HEK293T (cell line): ENCODE data around the gene WWC2.

Experiments
- CTBP1 ChIP-seq: fragments of 450-650 bp; IDR thresholded peaks from 2 replicates; pipeline ENCODE4 v1.6.1; 2016; ENCODE audit warnings: borderline replicate concordance
- ELF4 ChIP-seq: fragments of 450-650 bp; IDR thresholded peaks from 2 replicates; pipeline ENCODE4 v1.6.1; 2017; ENCODE audit warnings: antibody characterized with exemption
- TF ChIP-seq, protein P1 (sequence below): fragments of 450-650 bp; IDR thresholded peaks from 2 replicates; pipeline ENCODE4 v1.6.1; 2016

GRCh38 chr4:183240581-183241321, 141.7 kb downstream of the WWC2 start:
- TF ChIP-seq CTBP1, result no peak
- no peak for TF ChIP-seq ELF4
- TF ChIP-seq, protein P1, sequence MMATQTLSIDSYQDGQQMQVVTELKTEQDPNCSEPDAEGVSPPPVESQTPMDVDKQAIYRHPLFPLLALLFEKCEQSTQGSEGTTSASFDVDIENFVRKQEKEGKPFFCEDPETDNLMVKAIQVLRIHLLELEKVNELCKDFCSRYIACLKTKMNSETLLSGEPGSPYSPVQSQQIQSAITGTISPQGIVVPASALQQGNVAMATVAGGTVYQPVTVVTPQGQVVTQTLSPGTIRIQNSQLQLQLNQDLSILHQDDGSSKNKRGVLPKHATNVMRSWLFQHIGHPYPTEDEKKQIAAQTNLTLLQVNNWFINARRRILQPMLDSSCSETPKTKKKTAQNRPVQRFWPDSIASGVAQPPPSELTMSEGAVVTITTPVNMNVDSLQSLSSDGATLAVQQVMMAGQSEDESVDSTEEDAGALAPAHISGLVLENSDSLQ, result no peak
